GM21737 (cell line): ENCODE measurements around the gene MAPKAPK2.

Experiments used
- ATAC-seq: cut with Tn5 transposase; IDR thresholded peaks from one replicate; pipeline ENCODE4 v1.9.1; 2021; ENCODE audit warnings: mild to moderate bottlenecking, moderate library complexity; ENCODE audit not compliant: unreplicated experiment

Gene MAPKAPK2

DNA sequence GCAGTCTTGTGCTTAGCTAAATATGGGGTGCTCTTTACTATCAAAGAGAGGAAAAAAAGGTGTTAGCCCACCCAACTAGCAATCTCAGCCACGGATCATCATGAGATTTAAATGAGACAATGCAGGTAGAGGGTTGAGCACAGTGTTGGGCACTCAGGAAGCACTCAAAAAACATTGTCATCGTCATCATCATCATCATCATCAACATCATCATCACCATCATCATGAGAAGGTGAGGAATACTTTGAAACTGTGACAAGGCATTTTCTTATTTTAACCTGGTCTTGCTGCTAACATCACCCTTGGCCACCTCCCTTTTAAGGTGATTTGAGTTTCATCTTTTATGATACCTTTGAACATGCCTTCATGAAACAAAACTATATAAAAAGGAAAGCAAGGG, 3.3 kb upstream of the MAPKAPK2 start:
- ATAC-seq: no peak

DNA sequence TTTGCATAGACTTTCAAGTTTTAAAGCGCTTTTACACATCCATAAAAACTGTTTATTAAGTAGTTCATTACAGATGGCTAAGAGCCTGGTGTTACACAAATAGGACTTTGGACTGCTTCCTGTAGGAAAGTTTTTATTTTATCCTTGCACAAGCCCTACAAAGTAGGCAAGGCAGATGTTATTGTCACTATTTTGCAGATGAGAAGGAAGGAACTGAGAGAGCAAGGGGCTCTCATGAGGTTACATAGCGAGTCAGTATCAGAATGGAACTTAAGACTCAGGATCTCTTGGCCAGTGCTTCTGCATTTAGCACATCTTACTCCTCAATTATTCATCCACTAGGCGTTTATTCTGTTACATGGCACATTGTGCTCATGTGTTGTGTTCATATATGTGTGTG, 2.6 kb upstream of the MAPKAPK2 start:
- ATAC-seq: no peak

DNA sequence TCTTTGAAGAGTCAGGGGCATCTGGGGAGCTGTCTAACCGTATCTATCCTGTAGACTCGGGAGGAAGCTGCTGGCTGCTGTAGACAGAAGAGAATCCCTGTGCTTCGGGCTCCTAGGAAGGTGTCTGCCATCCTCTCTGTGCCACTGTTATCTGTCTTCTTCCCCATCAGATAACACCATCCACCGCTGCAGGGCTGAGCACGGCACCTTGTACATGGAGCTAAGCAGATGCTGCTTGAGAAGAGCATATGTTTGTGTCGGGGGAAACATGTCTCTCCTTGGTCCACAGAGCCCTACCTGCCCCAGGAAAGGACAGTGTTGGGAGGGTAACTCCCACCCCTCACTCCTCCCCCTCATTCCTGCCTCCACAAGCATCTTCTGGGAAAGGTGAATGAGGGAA, 1.4 kb upstream of the MAPKAPK2 start:
- no peak for ATAC-seq

DNA sequence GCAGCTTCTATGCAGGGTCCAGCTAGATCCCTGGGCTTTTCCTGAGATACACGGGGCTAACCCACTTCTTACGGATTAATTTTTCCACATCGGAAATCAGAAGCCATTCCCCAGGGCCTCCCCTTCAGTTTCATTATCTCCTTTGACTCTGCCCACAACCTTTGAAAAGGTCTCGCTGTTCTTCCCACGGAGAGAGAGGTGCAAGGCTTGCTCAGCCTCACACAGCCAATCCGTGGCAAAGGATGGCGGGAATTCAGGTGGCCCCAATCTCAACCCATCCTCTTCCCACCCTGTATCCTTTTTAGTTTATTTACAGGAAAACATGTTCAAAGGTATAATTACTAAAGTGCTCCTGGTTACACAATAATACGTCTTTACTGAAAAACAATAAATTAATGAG, 702 bp upstream of the MAPKAPK2 start:
- no peak for ATAC-seq

DNA sequence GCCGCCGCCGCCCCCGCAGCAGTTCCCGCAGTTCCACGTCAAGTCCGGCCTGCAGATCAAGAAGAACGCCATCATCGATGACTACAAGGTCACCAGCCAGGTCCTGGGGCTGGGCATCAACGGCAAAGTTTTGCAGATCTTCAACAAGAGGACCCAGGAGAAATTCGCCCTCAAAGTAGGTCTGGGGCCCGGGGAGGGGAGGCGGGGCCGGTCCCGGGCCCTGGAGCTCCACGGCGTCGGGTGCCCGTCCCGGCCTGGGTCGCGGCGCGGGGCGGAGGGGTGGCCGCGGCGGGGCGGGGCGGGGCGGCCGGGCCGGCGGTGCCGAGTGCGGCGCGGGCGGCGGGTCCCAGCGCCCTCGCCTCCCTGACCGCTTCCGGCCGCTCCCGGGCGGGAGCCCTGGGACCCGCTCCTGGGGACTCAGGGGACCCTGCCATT, 646 bp downstream of the MAPKAPK2 start:
- peak; percentile 32 for ATAC-seq

DNA sequence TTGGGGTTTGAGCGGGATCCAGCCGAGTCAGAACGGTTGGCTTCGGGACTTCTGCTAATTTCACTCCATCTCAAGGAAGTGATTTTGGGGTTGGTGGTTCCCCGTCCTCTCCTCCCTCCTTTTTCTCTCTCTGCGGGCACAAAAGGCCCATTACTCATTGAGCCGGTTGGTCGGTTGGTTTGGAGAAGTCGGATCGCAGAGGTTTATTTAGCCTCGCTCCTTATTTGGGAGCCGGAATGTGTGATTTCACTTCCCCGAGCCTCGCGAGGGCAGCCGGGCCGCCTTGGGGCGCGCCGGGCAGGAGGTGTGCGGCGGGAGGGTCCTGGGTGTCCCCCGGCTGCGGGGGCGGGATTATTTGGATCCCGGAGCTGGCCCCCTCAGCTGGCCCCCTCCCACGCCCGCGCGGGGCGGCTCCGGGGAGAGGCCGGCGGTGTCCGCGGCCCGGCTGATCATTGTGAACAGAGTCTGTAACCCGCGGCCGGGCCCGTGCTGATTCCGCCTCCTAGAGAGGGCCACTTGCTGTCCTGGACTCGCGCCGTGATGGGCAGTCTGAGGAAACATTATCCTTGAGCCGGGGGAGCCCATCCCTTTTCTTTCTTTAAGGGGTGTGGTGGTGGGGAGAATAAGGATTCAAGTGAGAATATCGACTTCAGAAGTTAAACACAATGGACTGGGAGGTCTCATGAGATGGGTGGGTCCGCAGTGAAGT, 1.2 kb downstream of the MAPKAPK2 start:
- ATAC-seq: peak; percentile 18

DNA sequence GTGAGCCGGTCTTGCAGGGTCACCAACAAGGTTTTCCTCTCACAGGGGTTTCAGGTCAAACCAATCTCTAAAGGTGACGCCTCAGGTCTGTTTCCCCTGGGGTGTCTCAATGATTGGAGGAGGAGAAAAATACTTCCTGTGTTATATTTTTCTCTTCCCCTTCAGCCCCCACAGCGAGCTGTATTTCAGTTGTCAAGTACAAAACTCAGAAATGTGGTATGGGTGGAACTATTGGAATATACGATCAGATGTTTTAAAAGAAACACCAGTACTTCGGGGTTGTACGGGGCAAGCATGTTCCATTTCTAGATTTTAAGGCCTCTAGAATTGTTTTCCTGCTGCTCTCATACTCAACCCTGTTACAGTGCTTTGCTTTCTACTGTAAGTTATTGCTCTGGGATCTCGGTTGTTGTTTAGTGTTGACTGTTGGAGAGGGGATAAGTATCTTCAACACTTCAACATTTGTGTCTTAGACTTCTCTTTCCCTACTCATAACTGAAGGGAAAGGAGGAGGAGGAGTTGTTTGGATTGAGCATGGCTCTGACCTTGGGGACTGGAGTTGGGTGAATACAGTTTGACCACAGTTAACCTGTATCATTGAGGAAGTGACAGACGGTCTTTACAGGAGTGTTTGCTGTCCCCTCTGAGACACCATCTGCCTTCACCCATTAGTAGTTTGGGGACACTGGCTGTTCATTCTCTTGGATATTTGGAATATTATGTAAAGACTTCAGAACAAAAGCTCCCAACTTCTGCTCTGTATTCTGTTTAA, 2.0 kb downstream of the MAPKAPK2 start:
- no peak for ATAC-seq

DNA sequence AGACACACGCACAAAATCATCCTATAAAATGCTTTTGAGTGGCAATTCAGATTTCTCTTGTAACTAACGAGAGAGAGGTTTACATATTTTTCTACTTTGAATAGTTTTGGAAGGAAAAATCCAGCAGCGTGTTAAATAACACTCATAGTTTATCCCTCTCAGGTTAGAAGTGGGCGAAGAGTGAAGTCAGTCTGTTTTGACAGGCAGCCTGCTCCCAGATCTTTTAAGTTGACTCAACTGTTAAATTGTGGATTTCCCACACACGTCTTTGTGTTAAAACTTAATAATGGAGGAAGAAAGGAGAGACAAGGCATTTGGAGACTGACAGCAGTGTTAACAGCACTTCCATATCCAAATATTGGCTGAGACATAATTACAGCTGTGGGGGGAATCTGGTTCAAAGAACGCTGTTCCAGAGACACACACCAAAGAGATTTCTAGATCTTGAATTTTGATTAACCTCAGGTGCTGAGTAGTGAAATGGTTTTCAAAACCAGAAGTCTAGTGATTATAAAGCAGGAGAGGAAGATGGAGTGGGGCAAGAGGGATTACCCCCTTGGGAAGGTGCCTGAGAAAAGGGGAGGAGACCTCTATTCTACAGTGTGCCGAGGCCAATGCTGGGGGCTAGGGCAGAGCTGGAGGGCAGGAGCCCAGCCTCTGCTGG, 2.7 kb downstream of the MAPKAPK2 start:
- ATAC-seq: no peak

DNA sequence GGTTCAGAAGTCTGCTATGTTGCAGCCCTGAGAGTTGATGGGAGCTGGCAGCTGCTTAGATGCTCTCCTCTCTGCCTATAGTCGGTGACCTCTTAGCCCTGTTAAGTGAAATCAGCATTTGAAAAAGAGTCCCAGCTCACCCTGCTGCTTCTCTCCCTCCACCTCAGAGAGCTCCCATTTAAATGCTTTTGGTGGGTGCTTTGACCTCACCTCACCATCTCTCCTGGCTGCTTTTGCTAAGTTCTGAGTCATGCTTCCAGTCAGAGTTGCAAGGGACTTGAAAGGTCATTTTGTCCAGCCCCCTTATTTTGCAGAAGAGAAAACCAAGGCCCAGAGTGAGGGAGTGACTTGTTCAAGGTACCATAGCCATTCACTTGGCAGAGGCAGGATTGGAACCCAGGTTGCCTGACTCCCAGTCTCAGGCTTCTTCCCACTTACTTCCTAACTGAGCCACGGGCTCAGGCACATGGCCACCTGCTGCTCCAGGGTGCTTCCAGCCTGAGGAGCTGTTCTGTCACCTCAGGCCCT, 3.3 kb downstream of the MAPKAPK2 start:
- ATAC-seq: no peak

DNA sequence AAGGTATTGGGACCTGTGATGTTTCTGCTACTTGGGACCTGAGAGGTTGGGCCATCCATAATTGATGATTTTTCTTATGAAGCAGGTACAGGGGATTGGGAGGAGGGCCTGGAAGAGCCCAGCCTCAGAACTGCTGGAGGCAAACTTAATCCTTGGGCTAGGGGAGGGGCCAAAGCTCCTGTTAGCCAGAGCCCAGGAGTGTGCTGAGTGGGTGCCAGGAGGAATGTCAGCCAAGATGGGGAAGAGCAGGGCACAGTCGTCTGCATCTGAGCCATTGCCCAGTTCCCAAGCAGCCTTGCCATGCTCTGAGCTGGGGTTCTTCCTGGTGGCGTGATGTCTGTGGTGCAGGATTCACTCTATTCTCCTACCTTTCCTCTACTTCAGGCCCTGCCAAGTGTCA, 5.8 kb downstream of the MAPKAPK2 start:
- ATAC-seq: no peak

DNA sequence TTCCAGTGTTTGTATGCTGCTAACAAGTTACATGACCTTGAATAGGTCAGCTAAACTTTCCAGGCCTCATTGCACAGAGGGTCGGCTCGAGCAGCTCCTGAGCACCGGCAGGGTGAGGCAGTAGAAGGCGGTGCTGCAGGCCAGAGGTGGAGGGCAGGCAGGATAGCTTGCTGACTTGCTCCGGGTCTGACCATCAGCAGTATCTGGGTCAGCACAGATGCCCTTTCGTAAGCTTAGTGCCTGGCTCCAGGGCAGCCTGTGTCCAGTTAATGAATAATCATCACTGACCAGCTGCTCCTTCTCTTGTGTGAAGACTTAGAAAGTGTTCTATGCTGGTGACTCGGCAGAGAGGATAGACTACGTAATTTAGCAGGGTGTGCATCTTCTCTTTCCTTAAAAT, 6.9 kb downstream of the MAPKAPK2 start:
- ATAC-seq: no peak

DNA sequence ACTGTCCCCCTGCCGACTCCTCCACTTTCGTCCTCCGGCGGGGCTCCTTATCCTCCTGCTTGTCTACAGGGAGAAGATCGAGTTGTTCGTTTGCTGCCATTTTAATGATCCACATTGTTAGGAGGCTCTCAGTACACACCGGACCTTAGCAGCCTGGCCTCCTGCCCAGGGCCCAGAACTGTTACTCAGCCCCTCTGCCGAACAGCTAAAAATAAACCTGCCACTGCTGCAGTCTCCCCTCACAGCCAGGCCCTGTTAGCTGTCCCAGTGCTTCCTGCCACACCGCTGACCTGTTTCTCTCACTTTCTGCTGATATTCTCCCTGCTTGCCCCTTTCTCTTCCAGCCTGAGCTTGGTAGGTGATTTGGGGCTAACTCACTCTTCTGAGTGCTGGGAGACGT, 8.3 kb downstream of the MAPKAPK2 start:
- ATAC-seq: no peak

DNA sequence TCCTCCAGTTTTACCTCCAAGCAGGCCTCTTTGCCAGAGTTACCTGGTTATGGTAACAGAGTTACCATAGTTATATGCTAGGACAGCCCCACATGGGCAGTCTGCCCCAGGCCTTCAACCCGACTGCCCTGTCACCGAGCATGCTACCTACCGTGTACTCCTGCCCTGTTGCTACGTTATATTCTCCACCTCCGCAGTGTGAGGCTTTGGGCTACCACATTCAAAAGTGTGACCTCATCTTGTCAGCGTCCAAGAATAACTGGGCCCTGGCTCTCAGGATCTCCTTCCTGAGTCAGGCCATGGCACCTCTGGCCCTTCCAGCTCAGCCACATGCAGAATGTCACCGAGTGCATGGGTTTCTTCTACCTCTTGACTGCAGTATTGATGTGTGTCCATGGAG, 8.9 kb downstream of the MAPKAPK2 start:
- ATAC-seq: no peak

DNA sequence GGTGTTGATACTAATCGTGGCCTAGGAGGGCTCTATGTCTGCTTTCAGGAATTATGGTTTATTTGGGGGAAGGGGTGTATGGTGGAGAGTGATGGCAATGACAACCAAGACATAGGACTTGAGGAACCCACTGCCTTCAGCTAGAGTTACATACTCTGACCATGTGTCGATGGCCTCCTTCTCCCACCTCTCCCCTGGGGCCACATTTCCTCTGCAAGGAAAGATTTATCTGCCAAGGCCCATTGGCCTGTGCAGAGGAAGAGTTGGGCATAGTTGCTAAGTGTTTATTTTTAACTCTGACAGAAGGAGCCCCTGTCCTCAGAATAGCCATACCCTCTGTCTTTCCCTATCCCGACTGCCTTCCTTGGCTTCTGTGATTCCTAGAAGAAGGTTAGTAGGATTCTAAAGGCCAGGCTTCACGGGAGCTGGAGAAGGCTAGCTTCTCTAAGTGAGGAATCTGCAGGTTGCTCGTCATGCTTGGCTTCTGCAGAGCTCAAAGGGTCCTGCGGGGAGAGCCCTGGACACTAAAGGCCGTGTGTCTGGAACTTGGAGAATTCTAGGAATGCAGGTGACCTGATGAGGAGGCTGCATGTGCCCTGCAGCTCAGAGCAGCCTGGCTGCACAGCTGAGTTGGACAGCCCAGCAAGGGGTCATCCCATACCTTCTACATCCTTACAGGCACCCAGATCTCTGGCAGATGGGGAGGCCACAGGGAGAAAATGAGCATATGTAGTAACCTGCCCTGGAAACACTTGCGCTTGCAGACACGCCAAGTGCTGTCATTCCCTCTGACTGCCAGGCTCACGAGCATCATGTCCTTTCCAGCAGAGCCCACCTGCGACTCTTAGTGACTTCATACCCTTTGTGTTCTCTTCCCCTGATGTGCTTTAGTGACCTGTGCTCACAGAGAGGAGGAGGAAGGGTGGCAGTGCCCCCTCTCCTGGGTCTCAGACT, 9.7 kb downstream of the MAPKAPK2 start:
- ATAC-seq: no peak

DNA sequence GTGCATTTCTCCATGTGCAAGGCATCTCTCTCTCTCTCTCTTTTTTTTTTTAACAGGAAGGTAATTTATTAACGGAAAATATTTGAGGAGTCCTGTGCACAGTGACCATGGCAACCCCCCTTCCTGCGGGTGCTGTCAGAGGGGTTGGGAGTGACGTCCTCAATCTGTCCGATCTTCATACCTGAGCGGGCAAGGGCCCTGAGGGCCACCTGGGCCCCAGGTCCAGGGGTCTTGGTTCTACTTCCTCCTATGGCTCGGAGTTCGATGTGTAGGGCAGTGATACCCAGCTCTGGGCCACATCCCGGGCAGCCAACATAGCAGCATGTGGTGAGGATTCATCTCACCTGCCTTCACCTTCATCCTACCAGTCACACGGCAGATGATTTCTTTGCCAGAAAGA, 11.0 kb downstream of the MAPKAPK2 start:
- ATAC-seq: no peak

DNA sequence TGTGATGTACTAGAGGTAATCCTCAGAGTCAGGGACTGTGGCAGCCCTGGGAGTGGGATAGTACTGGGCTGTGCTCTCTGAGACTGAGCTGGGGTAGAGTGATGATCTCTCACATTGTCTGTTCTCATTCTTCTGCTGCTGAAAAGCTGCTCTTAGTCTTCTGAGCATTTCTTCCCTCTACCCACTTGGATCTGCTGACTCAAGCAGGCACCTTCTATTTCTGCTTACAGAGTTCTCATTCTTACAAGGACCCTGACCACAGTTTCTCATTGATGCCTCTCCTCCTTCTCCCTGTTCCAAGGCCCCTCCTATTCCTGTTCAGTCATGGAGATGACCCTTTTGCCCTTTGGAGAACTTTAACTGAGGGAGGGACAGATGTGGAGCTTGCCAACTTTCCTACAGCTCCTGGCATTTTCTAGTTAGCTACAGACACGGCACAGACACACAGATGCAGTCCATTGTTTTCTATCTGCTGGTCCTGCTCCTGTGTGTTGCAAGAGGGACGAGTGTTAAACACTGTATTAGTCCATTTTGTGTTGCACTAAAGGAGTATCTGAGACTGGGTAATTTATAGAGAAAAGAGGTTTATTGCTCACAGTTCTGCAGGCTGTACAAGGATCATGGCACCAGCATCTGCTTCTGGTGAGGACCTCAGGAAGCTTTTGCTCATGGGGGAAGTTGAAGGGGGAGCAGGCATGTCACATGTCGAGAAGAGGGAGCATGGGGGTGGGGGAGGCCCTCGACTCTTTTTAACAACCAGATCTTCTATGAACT, 12.3 kb downstream of the MAPKAPK2 start:
- no peak for ATAC-seq

DNA sequence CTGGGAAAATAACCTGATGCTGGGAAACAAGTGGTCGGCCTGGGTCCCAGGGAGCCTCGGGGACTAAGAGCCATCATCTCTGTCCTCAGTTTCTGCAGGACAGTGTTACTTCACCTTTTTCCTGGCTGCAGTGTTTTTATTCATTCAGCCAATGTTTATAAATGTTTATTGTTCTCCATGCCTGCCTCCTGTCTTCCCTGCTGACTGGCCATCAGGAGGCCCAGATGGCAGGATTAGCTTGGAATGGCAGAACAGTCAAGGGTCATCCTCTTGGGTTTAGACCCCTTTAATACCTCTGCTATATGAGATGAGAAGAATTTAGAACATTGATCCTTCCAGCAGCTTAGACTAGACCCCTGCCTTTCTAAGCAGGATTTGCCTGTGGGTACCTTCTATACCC, 13.3 kb downstream of the MAPKAPK2 start:
- no peak for ATAC-seq

DNA sequence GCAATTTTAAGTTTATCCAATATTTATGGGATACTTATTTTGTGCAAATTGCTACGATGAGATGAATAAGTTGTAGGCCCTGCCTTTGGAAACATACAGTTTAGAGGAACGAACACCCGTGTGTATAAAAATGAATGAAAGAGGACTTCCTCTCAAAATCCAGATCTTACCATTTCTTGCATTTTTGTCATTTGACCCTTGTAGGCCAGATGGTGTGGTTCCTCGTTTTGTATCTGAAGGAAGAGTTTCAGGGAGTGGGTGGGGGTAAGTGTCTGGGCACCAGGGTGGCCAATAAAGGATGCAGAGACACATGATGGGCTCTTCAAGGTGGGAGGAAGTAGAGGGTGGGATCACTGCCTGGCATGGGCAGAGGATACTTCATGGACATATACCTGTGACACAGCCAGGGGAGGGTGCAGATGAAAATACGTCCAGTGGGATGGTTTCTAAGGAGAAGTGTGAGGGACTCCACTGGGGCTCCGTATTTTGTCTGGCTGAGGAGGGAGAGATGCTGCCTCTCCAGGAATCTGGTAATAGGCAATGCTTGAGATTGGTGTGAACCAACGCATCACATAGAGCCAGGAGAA, 14.4 kb downstream of the MAPKAPK2 start:
- no peak for ATAC-seq

DNA sequence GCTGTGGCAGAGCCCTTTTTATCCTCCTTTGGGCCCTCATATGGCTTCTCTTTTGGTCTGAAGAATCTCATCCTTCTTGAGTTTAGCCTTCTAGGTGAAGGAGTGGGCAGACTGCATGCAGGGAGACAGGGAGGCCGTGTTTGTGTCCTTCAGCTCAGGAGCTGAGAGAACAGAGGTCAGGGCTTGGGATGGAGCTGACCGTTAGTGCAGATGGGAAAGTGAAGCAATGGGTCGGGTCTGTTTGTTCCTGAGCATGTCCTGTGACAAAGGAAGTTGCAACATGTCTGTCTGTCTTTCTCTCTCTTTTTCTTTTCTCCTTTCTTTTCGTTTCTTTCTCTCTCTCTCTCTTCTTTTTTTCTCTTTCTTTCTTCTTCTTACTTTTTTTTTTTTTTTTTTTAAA, 14.9 kb downstream of the MAPKAPK2 start:
- no peak for ATAC-seq
